Cardiac muscle cell (in vitro differentiated cells and primary cell): Measurements from ENCODE around the gene MAP1B. TPM values are rescaled to one million over a fixed set of nuclear protein-coding genes. Genes with fewer than 3 reads are reported as not detected.

ENCODE experiments used
- DNase-seq, 2 donors: peaks; one replicate each; pipeline versions ENCODE4 v3.0.0 to v3.0.0-alpha.2; 2010 to 2017; ENCODE audit warnings: low read depth in 1 of 2, low spot score in 1 of 2
- H3K27ac ChIP-seq: fragments of 200-600 bp; sonication (generic); 2 replicates; pipeline ENCODE4 v1.5.1; 2016
- H3K27me3 ChIP-seq: fragments of 200-600 bp; sonication (generic); 2 replicates; pipeline ENCODE4 v1.6.0; 2016; ENCODE audit warnings: control low read depth
- H3K36me3 ChIP-seq: fragments of 200-600 bp; sonication (generic); 2 replicates; pipeline ENCODE4 v1.5.1; 2016; ENCODE audit warnings: control low read depth
- H3K4me1 ChIP-seq: fragments of 200-600 bp; sonication (generic); 2 replicates; pipeline ENCODE4 v1.8.1; 2017; ENCODE audit warnings: low read depth, mild to moderate bottlenecking, mixed run types
- H3K4me3 ChIP-seq: fragments of 200-600 bp; sonication (generic); 2 replicates; pipeline ENCODE4 v1.5.1; 2016; ENCODE audit warnings: mild to moderate bottlenecking
- H3K9me3 ChIP-seq: fragments of 200-600 bp; sonication (generic); 2 replicates; pipeline ENCODE4 v1.5.1; 2017; ENCODE audit warnings: low read depth, mild to moderate bottlenecking, control low read depth
- polyA plus RNA-seq: library from polyadenylated mRNA; unstranded; fragments of >200 nt; fragmentation: Nextera tagmentation; extraction: Ambion mirVana; gene quantifications from 2 replicates; pipeline ENCODE4 v1.2.1, GENCODE V29; 2016
- total RNA-seq: library from RNA; depleted of rRNA; stranded (reverse); fragments of >200 nt; gene quantifications from 2 replicates; pipeline ENCODE4 v1.2.3, GENCODE V29; 2016
- TF ChIP-seq, protein P1 (sequence below): IDR thresholded peaks from 2 replicates; pipeline ENCODE4 v1.5.1; 2012; ENCODE audit warnings: low read depth, mild to moderate bottlenecking, low read length

Gene MAP1B
- total and polyA plus RNA-seq, 2 experiments from 2014 or later: 119 to 142 TPM

DNA sequence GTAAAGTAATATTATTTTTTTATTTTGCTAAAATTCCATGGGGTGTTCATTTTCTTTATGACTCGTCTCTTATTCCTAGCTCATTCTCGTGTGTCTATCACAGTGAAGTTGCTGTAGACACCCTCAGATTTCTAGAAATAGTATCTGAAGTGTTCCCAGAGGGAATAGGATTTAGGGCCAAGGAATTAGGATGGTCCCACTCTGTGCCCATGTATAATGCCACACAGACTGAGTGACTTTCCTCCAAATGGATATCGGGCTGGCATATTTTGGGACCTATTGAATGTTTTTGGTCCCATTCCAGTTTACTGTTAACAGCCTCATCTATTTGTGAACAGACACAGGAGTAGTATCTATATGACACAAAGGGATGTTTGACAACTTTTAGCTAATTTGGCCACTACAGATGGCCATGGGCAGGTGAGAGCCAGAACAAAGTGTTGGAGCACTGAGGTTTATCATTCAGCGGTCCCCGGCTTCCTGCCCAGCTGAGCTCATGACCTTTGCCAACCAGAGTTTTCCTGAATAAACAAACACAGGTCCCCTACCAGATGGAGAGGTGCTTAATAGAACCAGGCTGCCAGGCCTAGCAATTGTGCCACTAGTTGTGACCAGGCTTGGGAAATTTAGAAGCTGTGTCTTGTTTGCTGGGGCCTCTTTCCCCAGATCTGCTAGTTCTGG, 46.9 kb downstream of the MAP1B start:
- H3K4me1 ChIP-seq: peaks cover 12% of the 10 kb centered on the region
- no peak overlapping the region for H3K4me3 ChIP-seq
- no peak for DNase-seq

DNA sequence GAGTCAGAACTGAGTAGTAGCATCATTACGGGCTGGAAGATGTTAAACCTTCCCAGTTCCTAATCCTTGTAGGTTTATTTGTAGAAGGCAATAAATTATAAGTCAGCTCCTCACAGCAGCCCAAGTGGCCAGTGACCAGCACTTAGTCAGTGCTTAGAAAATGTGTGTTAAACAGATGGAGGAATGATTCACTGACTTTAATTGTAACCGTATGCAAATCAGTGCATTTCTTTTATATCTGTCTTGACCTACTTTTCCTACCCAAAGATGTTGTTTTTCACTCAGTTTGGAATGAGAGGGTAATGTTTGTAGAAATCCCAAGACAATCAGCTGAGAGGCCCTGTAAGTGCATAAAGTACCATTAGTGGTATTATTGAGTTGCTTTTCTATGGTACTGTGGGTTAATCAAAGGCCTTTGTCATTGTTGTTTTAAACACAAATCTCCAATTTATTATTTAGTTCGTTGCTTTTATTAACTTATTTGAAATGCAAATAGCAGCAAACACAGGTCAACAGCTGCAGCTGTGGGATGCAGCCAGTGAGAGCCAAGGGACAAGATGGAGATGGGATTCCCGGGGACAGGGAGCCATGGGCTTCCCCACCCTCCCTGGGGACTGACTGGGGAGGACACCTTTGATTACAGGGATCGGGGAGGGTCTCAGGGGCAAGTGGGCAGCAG, 49.8 kb downstream of the MAP1B start:
- Histone ChIP-seq H3K9me3 (no peaks in the 10 kb centered on the region), H3K36me3 (no peaks in the 10 kb centered on the region), H3K4me3 (no peak overlapping the region), H3K27me3 (no peaks in the 10 kb centered on the region), H3K4me1 (no peaks in the 10 kb centered on the region), H3K27ac (no peak overlapping the region)
- peak in 1 of 2 donors; percentile 61 for DNase-seq
- TF ChIP-seq, protein P1, sequence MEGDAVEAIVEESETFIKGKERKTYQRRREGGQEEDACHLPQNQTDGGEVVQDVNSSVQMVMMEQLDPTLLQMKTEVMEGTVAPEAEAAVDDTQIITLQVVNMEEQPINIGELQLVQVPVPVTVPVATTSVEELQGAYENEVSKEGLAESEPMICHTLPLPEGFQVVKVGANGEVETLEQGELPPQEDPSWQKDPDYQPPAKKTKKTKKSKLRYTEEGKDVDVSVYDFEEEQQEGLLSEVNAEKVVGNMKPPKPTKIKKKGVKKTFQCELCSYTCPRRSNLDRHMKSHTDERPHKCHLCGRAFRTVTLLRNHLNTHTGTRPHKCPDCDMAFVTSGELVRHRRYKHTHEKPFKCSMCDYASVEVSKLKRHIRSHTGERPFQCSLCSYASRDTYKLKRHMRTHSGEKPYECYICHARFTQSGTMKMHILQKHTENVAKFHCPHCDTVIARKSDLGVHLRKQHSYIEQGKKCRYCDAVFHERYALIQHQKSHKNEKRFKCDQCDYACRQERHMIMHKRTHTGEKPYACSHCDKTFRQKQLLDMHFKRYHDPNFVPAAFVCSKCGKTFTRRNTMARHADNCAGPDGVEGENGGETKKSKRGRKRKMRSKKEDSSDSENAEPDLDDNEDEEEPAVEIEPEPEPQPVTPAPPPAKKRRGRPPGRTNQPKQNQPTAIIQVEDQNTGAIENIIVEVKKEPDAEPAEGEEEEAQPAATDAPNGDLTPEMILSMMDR: no peak

More for the DNA sequence above, 46.9 kb downstream of the MAP1B start:
- TF ChIP-seq, protein P1: no peak
- H3K9me3 ChIP-seq: no peaks in the 10 kb centered on the region
- no peak overlapping the region for H3K27ac ChIP-seq
- H3K27me3 ChIP-seq: no peaks in the 10 kb centered on the region
- H3K36me3 ChIP-seq: no peaks in the 10 kb centered on the region

DNA sequence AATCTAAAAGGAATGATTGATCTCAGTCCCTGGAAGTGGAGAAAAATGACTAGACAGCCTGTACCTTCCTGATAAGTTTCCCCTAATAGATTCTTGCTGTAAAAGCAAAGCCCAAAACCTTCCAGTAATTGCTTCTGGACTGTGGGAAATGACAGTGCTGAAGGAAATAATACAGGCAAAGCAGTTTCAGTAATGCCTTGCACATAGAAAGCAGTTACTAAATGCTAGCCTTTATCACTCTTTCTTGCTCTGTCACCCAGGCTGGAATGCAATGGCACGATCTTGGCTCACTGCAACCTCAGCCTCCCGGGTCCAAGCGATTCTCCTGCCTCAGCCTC, 50.3 kb downstream of the MAP1B start:
- Histone ChIP-seq H3K4me1 (no peaks in the 10 kb centered on the region), H3K9me3 (no peaks in the 10 kb centered on the region), H3K36me3 (no peaks in the 10 kb centered on the region), H3K27me3 (no peaks in the 10 kb centered on the region), H3K4me3 (no peak overlapping the region), H3K27ac (no peak overlapping the region)
- TF ChIP-seq, protein P1: no peak
- DNase-seq: no peak

DNA sequence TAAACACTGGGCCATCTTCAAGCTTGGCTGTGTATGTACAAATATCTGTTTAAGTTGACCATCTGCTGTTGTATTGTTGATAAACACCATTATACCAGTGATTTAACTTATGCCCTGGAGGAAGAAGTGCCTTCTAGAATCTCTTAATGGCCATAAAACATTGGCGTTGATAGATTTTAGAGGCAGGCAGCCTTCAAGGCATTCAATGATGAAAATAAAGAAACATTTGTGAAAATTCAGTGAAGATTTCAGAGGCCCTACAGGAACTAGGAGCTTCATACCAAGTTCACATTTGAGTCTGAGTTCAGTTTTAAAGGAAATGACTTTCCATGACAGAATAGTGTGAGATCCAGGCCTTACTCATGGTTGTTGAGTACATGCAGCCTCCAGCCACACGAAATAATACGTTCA, 52.2 kb downstream of the MAP1B start:
- no peaks in the 10 kb centered on the region for H3K4me1 ChIP-seq
- no peak overlapping the region for H3K4me3 ChIP-seq
- no peaks in the 10 kb centered on the region for H3K9me3 ChIP-seq
- no peaks in the 10 kb centered on the region for H3K27me3 ChIP-seq
- no peak overlapping the region for H3K27ac ChIP-seq
- no peaks in the 10 kb centered on the region for H3K36me3 ChIP-seq
- TF ChIP-seq, protein P1: no peak
- no peak for DNase-seq

DNA sequence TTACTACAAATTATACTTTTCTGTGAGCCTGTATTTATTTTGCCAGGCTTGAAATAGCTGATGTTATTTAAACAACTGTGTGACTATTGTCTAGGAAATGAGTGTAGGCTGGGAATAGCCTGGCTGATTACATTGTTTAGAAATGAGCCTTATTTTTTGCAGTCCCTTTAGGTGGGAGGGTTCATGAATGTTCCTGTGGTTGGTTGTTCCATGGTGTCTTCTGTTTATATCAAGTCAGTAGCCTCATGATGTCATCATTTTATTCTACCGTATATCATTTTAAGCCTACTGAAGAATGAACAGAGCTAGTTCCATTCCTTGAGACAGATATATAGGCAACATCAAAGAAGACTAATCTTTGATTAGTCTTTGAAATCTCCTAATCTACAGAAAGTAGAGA, 53.1 kb downstream of the MAP1B start:
- Histone ChIP-seq H3K36me3 (no peaks in the 10 kb centered on the region), H3K27ac (no peak overlapping the region)
- peak in 1 of 2 donors; percentile 71 for DNase-seq

More for the DNA sequence above, 53.1 kb downstream of the MAP1B start:
- no peaks in the 10 kb centered on the region for H3K4me1 ChIP-seq
- TF ChIP-seq, protein P1: no peak
- H3K27me3 ChIP-seq: no peaks in the 10 kb centered on the region
- H3K9me3 ChIP-seq: no peaks in the 10 kb centered on the region
- H3K4me3 ChIP-seq: no peak overlapping the region
